SK-N-SH (cell line): ENCODE results near the gene ISCA2. TPM values are rescaled to one million over a fixed set of nuclear protein-coding genes. Genes with fewer than 3 reads are reported as not detected.
A peak's percentile ranks its signal among the peaks of the same experiment; 100 is the strongest.

Experiments
- CTCF ChIA-PET: fragments of 300-600, 350-600 bp; formaldehyde crosslinking; extraction: SDS; loops from one replicate; lab custom pipeline; 2021; lab: Yijun Ruan, JAX
- POLR2A ChIA-PET: fragments of 350-600 bp; sonication (Branson Sonifier 250); formaldehyde crosslinking; extraction: SDS; loops from one replicate; lab custom pipeline; 2020; ENCODE audit warnings: antibody characterized with exemption, inconsistent platforms; lab: Yijun Ruan, JAX
- DNase-seq: peaks from one replicate; pipeline ENCODE4 v3.0.0; 2012
- H2AFZ ChIP-seq: fragments of 200-600 bp; sonication (generic); 2 replicates; pipeline ENCODE4 v1.8.1; 2016; ENCODE audit warnings: antibody characterized with exemption, mild to moderate bottlenecking, low read depth
- H3F3A ChIP-seq: fragments of 200-600 bp; sonication (generic); replicated peaks from 2 replicates; pipeline ENCODE3; 2016; ENCODE audit warnings: antibody characterized with exemption, mild to moderate bottlenecking; ENCODE audit not compliant: insufficient read depth
- H3K27ac ChIP-seq, 2 experiments: fragments of 200-500 bp in 1 of 2; fragments of 200-600 bp in 1 of 2; sonication (Bioruptor generic) in 1 of 2; sonication (generic), shearing (Covaris generic) in 1 of 2; 2 replicates each; pipeline versions ENCODE4 v1.5.1 to v1.6.1; 2014 to 2016; ENCODE audit warnings: low read depth in 2 of 2, inconsistent platforms in 1 of 2, low read length in 1 of 2, mild to moderate bottlenecking in 1 of 2, mixed read lengths in 1 of 2
- H3K27me3 ChIP-seq: fragments of 200-600 bp; sonication (generic), shearing (Covaris generic); 2 replicates; pipeline ENCODE4 v1.6.1; 2016; ENCODE audit warnings: mixed run types; ENCODE audit not compliant: insufficient read depth
- H3K36me3 ChIP-seq, 2 experiments: fragments of 200-500 bp in 1 of 2; fragments of 200-600 bp in 1 of 2; sonication (Bioruptor generic) in 1 of 2; sonication (generic) in 1 of 2; replicated peaks in 1 of 2; 2 replicates each; pipeline versions ENCODE3 to v1.5.1; 2014 to 2016; ENCODE audit warnings: low read length in 1 of 2, mild to moderate bottlenecking in 1 of 2; ENCODE audit not compliant: insufficient read depth in 2 of 2, control insufficient read depth in 1 of 2
- H3K4me1 ChIP-seq, 2 experiments: fragments of 200-500 bp in 1 of 2; fragments of 200-600 bp in 1 of 2; sonication (Bioruptor generic) in 1 of 2; sonication (generic), shearing (Covaris generic) in 1 of 2; 2 replicates each; pipeline versions ENCODE4 v1.5.1 to v1.6.1; 2014 to 2016; ENCODE audit warnings: low read depth in 1 of 2, low read length in 1 of 2, mixed run types in 1 of 2; ENCODE audit not compliant: insufficient read depth in 2 of 2, control insufficient read depth in 1 of 2
- H3K4me2 ChIP-seq: fragments of 200-600 bp; sonication (generic), shearing (Covaris generic); 2 replicates; pipeline ENCODE4 v1.6.1; 2017; ENCODE audit warnings: mixed run types
- H3K4me3 ChIP-seq, 2 experiments: fragments of 200-500 bp in 1 of 2; fragments of 200-600 bp in 1 of 2; sonication (Bioruptor generic) in 1 of 2; sonication (generic), shearing (Covaris generic) in 1 of 2; 2 replicates each; pipeline versions ENCODE4 v1.5.1 to v1.8.1; 2014 to 2016; ENCODE audit warnings: low read depth in 2 of 2, inconsistent platforms in 1 of 2, low read length in 1 of 2, mild to moderate bottlenecking in 1 of 2, mixed read lengths in 1 of 2, moderate library complexity in 1 of 2
- H3K79me2 ChIP-seq: fragments of 200-600 bp; sonication (generic); 2 replicates; pipeline ENCODE4 v1.8.1; 2017; ENCODE audit warnings: mild to moderate bottlenecking; ENCODE audit not compliant: insufficient read depth
- H3K9ac ChIP-seq: fragments of 200-600 bp; sonication (generic); 2 replicates; pipeline ENCODE4 v1.6.1; 2017; ENCODE audit warnings: mixed run types
- H3K9me2 ChIP-seq: fragments of 200-600 bp; sonication (generic); 2 replicates; pipeline ENCODE4 v1.6.1; 2017; ENCODE audit warnings: mixed run types
- H3K9me3 ChIP-seq: fragments of 200-600 bp; sonication (generic); 2 replicates; pipeline ENCODE4 v1.6.1; 2017; ENCODE audit warnings: mixed run types, mild to moderate bottlenecking, moderate library complexity
- H4K20me1 ChIP-seq: fragments of 200-600 bp; sonication (generic); 2 replicates; pipeline ENCODE4 v1.6.1; 2017; ENCODE audit warnings: mild to moderate bottlenecking, mixed run types; ENCODE audit not compliant: insufficient read depth
- FOXJ3 ChIP-seq: sonication (generic); formaldehyde crosslinking; IDR thresholded peaks from 2 replicates; pipeline ENCODE4 v1.5.1; 2020; ENCODE audit warnings: mild to moderate bottlenecking, missing genetic modification reagents
- GABPA ChIP-seq: IDR thresholded peaks from 2 replicates; pipeline ENCODE4 v1.4.0; 2012; ENCODE audit warnings: low read depth, mild to moderate bottlenecking
- GATA2 ChIP-seq: sonication (generic); formaldehyde crosslinking; IDR thresholded peaks from 2 replicates; pipeline ENCODE4 v1.5.0; 2020; ENCODE audit warnings: mild to moderate bottlenecking, missing genetic modification reagents
- MEF2A ChIP-seq: IDR thresholded peaks from 2 replicates; pipeline ENCODE4 v1.4.0; 2012; ENCODE audit warnings: low read depth, borderline replicate concordance
- MXI1 ChIP-seq: IDR thresholded peaks from 2 replicates; pipeline ENCODE4 v1.6.1; 2012; ENCODE audit warnings: mild to moderate bottlenecking, low read depth, low read length, improper control_type of control experiment
- NRF1 ChIP-seq: IDR thresholded peaks from 2 replicates; pipeline ENCODE4 v1.6.1; 2012; ENCODE audit warnings: low read depth, mild to moderate bottlenecking, low read length
- POLR2AphosphoS5 ChIP-seq: IDR thresholded peaks from 2 replicates; pipeline ENCODE4 v1.6.1; 2012; ENCODE audit warnings: low read depth, low read length
- RAD21 ChIP-seq: IDR thresholded peaks from 2 replicates; pipeline ENCODE4 v1.6.1; 2012; ENCODE audit warnings: mild to moderate bottlenecking, low read length
- RCOR1 ChIP-seq: fragments of 150-350 bp; IDR thresholded peaks from 2 replicates; pipeline ENCODE4 v1.6.1; 2017; ENCODE audit warnings: antibody characterized with exemption, low read length
- RFX5 ChIP-seq: IDR thresholded peaks from 2 replicates; pipeline ENCODE4 v1.6.1; 2012; ENCODE audit warnings: mild to moderate bottlenecking, improper control_type of control experiment, low read length
- SMC3 ChIP-seq: IDR thresholded peaks from 2 replicates; pipeline ENCODE4 v1.6.1; 2012; ENCODE audit warnings: low read depth, low read length, improper control_type of control experiment
- TAF1 ChIP-seq: IDR thresholded peaks from 2 replicates; pipeline ENCODE4 v1.6.1; 2012; ENCODE audit warnings: low read depth, mild to moderate bottlenecking, low read length, moderate library complexity, borderline replicate concordance
- TCF12 ChIP-seq: IDR thresholded peaks from 2 replicates; pipeline ENCODE4 v1.4.0; 2012
- TEAD4 ChIP-seq: IDR thresholded peaks from 2 replicates; pipeline ENCODE4 v1.4.0; 2012; ENCODE audit warnings: mild to moderate bottlenecking, borderline replicate concordance; ENCODE audit not compliant: insufficient read depth
- YY1 ChIP-seq: IDR thresholded peaks from 2 replicates; pipeline ENCODE4 v1.4.0; 2012; ENCODE audit warnings: low read depth, mild to moderate bottlenecking
- WGBS: methylation state at CpG from one replicate; pipeline ENCODE4 v1.1.6; 2017; ENCODE audit warnings: low lambda C conversion rate; 5-methylcytosine and 5-hydroxymethylcytosine counted together
- polyA plus RNA-seq, 3 experiments: library from polyadenylated mRNA; depleted of rRNA; stranded (reverse); fragments of >200 nt; gene quantifications; 2 replicates each; pipeline ENCODE4 v1.2.3, GENCODE V29; 2012
- TF ChIP-seq, protein P1 (sequence below): IDR thresholded peaks from 2 replicates; pipeline ENCODE4 v1.4.0; 2012; ENCODE audit warnings: low read depth
- TF ChIP-seq, protein P2 (sequence below): fragments of 200-600 bp; sonication (generic); IDR thresholded peaks from 2 replicates; pipeline ENCODE4 v1.6.1; 2017; ENCODE audit warnings: antibody characterized with exemption, mild to moderate bottlenecking, moderate library complexity
- TF ChIP-seq, protein P3 (sequence below): fragments of 150-350 bp; IDR thresholded peaks from 2 replicates; pipeline ENCODE4 v1.6.1; 2017; ENCODE audit warnings: antibody characterized with exemption, low read length, low read depth, borderline replicate concordance
- TF ChIP-seq, protein P4 (sequence below): IDR thresholded peaks from 2 replicates; pipeline ENCODE4; 2012

Gene ISCA2
- polyA plus RNA-seq, 1 of the 3 experiments (the other 2 are of a cell fraction), result 51.9 TPM

DNA sequence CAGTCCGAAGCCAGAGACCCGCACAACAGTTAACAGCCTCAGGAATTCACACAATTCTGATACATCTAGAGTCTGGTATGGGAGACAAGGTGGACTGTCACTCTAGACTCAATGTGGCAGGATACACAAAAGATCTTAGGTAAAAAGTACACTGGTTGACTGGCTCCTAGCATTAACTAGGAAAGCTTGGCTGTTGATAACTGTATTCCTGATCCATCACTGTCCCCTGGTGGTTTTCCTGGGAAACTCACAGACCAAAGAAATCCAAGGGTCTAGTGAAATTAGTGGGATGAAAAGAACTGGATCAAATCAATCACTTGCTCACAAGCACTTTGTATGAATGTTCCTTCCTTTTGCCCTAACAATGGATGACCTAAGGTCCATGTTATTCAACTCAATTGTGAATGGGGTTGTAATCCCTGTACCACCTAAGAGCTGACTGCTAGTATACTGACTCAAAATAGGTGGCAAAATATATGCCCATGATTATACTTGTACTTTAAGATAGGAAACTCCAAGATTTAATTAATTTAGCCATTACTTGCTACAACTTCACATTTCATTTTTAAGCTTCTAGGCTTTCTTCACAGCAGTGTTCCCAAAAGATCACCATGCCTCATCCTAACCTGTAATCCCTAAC lies 14.4 kb upstream of the ISCA2 start:
- no peaks in the 10 kb centered on the region for H3K79me2 ChIP-seq
- ChIA-PET POLR2A (no interaction called here), CTCF (interaction anchor here (0.5 to 10.1 kb wide), 60 partner anchors 8 to 321 kb away, joined by 3 to 249 read pairs (median 4); partner anchors contain the start of gene VRTN)
- no peaks in the 10 kb centered on the region for H3K27me3 ChIP-seq
- peak; percentile 67 for DNase-seq
- H3K27ac ChIP-seq, result no peak overlapping the region
- H3K9ac ChIP-seq, result no peak overlapping the region
- H3K4me1 ChIP-seq, result peaks cover 0 to 4% of the 10 kb centered on the region in 2 experiments; a peak in 1 of 4 replicates
- peaks cover 6% of the 10 kb centered on the region for H3F3A ChIP-seq
- H4K20me1 ChIP-seq, result no peaks in the 10 kb centered on the region
- no peaks in the 10 kb centered on the region for H3K9me2 ChIP-seq
- TF ChIP-seq SMC3 (peak; percentile 94), NRF1 (peak; percentile 17; the same call in 1 of the 2 replicates), RAD21 (peak; percentile 97), GABPA (no peak)
- TF ChIP-seq, protein P1, sequence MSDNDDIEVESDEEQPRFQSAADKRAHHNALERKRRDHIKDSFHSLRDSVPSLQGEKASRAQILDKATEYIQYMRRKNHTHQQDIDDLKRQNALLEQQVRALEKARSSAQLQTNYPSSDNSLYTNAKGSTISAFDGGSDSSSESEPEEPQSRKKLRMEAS, result no peak
- TF ChIP-seq, protein P2, sequence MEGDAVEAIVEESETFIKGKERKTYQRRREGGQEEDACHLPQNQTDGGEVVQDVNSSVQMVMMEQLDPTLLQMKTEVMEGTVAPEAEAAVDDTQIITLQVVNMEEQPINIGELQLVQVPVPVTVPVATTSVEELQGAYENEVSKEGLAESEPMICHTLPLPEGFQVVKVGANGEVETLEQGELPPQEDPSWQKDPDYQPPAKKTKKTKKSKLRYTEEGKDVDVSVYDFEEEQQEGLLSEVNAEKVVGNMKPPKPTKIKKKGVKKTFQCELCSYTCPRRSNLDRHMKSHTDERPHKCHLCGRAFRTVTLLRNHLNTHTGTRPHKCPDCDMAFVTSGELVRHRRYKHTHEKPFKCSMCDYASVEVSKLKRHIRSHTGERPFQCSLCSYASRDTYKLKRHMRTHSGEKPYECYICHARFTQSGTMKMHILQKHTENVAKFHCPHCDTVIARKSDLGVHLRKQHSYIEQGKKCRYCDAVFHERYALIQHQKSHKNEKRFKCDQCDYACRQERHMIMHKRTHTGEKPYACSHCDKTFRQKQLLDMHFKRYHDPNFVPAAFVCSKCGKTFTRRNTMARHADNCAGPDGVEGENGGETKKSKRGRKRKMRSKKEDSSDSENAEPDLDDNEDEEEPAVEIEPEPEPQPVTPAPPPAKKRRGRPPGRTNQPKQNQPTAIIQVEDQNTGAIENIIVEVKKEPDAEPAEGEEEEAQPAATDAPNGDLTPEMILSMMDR, result peak; percentile 83
- peak overlapping the region in 1 of 2 experiments; percentile 43; a peak in 1 of 4 replicates for H3K4me3 ChIP-seq
- H3K36me3 ChIP-seq, result peaks cover 20 to 53% of the 10 kb centered on the region in 2 experiments
- no peak overlapping the region for H3K4me2 ChIP-seq
- H3K9me3 ChIP-seq, result no peaks in the 10 kb centered on the region
- WGBS, result 95% methylated on average over 2 of the region's 2 CpGs
- H2AFZ ChIP-seq, result no peak overlapping the region

DNA sequence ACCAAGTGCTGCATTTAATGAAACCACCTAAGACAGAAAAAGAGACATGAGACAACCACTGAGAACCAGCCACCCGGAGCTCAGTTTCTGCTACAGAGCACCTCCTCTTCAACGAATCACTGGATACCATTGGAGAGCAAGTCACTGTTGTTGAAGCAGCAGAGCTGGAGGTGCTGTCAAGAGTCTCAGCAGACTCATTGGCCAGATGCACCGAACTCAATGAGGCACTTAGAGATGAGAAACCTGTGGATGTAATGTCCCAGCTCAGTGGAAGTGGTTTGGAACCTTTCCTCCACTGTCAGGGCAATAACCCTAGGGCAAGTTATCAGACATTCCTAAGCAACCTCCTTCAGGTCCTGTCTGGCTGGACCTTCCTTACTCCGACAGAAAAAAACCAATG lies 13.5 kb upstream of the ISCA2 start:
- Histone ChIP-seq H3K36me3 (peaks cover 26 to 52% of the 10 kb centered on the region in 2 experiments), H3K9me3 (no peaks in the 10 kb centered on the region), H3K27ac (no peak overlapping the region), H3K4me1 (peaks cover 0 to 4% of the 10 kb centered on the region in 2 experiments; a peak in 1 of 4 replicates), H3K79me2 (no peaks in the 10 kb centered on the region)
- DNase-seq, result no peak
- POLR2A ChIA-PET, result no interaction called here
- CTCF ChIA-PET, result interaction anchor here (0.7 to 10.1 kb wide), 18 partner anchors 9 to 234 kb away, joined by 3 to 249 read pairs (median 7); partner anchors contain the start of gene VRTN
- TF ChIP-seq FOXJ3 (CRISPR knock-in tag) (no peak), RFX5 (no peak), RCOR1 (no peak), MXI1 (no peak), MEF2A (no peak), TCF12 (no peak), GATA2 (CRISPR knock-in tag) (no peak), GABPA (no peak), TEAD4 (no peak), TAF1 (no peak), POLR2AphosphoS5 (no peak), YY1 (no peak)
- TF ChIP-seq, protein P2, result no peak
- TF ChIP-seq, protein P3, sequence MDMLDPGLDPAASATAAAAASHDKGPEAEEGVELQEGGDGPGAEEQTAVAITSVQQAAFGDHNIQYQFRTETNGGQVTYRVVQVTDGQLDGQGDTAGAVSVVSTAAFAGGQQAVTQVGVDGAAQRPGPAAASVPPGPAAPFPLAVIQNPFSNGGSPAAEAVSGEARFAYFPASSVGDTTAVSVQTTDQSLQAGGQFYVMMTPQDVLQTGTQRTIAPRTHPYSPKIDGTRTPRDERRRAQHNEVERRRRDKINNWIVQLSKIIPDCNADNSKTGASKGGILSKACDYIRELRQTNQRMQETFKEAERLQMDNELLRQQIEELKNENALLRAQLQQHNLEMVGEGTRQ, result no peak
- TF ChIP-seq, protein P1, result no peak
- TF ChIP-seq, protein P4, sequence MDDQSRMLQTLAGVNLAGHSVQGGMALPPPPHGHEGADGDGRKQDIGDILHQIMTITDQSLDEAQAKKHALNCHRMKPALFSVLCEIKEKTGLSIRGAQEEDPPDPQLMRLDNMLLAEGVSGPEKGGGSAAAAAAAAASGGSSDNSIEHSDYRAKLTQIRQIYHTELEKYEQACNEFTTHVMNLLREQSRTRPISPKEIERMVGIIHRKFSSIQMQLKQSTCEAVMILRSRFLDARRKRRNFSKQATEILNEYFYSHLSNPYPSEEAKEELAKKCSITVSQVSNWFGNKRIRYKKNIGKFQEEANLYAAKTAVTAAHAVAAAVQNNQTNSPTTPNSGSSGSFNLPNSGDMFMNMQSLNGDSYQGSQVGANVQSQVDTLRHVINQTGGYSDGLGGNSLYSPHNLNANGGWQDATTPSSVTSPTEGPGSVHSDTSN, result no peak
- TF ChIP-seq, all 33 proteins: peak for 0
- Histone ChIP-seq H3K9ac (no peak overlapping the region), H3K27me3 (no peaks in the 10 kb centered on the region), H3K4me3 (no peak overlapping the region), H3F3A (peaks cover 6% of the 10 kb centered on the region), H2AFZ (no peak overlapping the region), H4K20me1 (no peaks in the 10 kb centered on the region), H3K4me2 (no peak overlapping the region), H3K9me2 (no peaks in the 10 kb centered on the region)
- WGBS, result 75% methylated on average over 4 of the region's 4 CpGs
